ENCODE data around the gene SIVA1. TPM values are rescaled to one million over a fixed set of nuclear protein-coding genes. Genes with fewer than 3 reads are reported as not detected.

SIVA1 gene
- total and polyA plus RNA-seq, 8 donors, result 29.1 to 136 (median 42.6) TPM

GRCh38 chr14:104710071-104710735, 42.7 kb upstream of the SIVA1 start:
- no peak overlapping the region for H3K4me3 ChIP-seq
- H3K27me3 ChIP-seq, result no peaks in the 10 kb centered on the region
- no peak overlapping the region for H3K27ac ChIP-seq
- ATAC-seq (no peak), DNase-seq (no peak), FAIRE-seq (no peak)
- no peaks in the 10 kb centered on the region for H3K9me3 ChIP-seq
- no peaks in the 10 kb centered on the region for H3K4me1 ChIP-seq
- intact Hi-C loops (cut with DNase I), result no loop called here
- 90 to 94% methylated on average over 27 to 34 of the region's 34 CpGs for WGBS, 2 donors
- peaks cover 0 to 18% (median 4%) of the 10 kb centered on the region in 3 donors for H3K36me3 ChIP-seq
- no peak for TF ChIP-seq CTCF (IDR thresholded peaks at IDR 0.05)

GRCh38 chr14:104712881-104713734, 39.8 kb upstream of the SIVA1 start:
- FAIRE-seq (no peak), DNase-seq (no peak), ATAC-seq (no peak)
- WGBS, 2 donors, result 93 to 97% methylated on average over 38 to 40 of the region's 40 CpGs
- H3K9me3 ChIP-seq, result no peaks in the 10 kb centered on the region
- no peaks in the 10 kb centered on the region for H3K4me1 ChIP-seq
- no peaks in the 10 kb centered on the region for H3K27me3 ChIP-seq
- TF ChIP-seq CTCF (IDR thresholded peaks at IDR 0.05), result no peak
- no peak overlapping the region for H3K4me3 ChIP-seq
- no peak overlapping the region for H3K27ac ChIP-seq
- peaks cover 0 to 18% (median 4%) of the 10 kb centered on the region in 3 donors for H3K36me3 ChIP-seq
- intact Hi-C loops (cut with DNase I), result no loop called here

GRCh38 chr14:104714066-104714465, 38.9 kb upstream of the SIVA1 start:
- no peak for TF ChIP-seq CTCF (IDR thresholded peaks at IDR 0.05)
- Histone ChIP-seq H3K4me1 (no peaks in the 10 kb centered on the region), H3K27ac (no peak overlapping the region), H3K4me3 (no peak overlapping the region), H3K36me3 (peaks cover 0 to 18% (median 4%) of the 10 kb centered on the region in 3 donors), H3K9me3 (no peaks in the 10 kb centered on the region), H3K27me3 (no peaks in the 10 kb centered on the region)
- intact Hi-C loops (cut with DNase I), result no loop called here
- ATAC-seq (no peak), FAIRE-seq (no peak), DNase-seq (no peak)
- 94 to 95% methylated on average over 16 of the region's 16 CpGs for WGBS, 2 donors

GRCh38 chr14:104714681-104715080, 38.3 kb upstream of the SIVA1 start:
- Histone ChIP-seq H3K27me3 (no peaks in the 10 kb centered on the region), H3K4me1 (no peaks in the 10 kb centered on the region), H3K4me3 (no peak overlapping the region), H3K9me3 (no peaks in the 10 kb centered on the region), H3K27ac (no peak overlapping the region), H3K36me3 (peaks cover 0 to 18% (median 4%) of the 10 kb centered on the region in 3 donors)
- 96 to 97% methylated on average over 31 of the region's 31 CpGs for WGBS, 2 donors
- intact Hi-C loops (cut with DNase I), result no loop called here
- no peak for TF ChIP-seq CTCF (IDR thresholded peaks at IDR 0.05)
- FAIRE-seq (no peak), ATAC-seq (no peak), DNase-seq (no peak)
